Activated T-cell treated with anti-CD3 and anti-CD28 coated beads, Interleukin-2, amount 50 U/mL, for 72 hours (primary cell): Measurements from ENCODE around the gene DHRS12. TPM values are rescaled to one million over a fixed set of nuclear protein-coding genes. Genes with fewer than 3 reads are reported as not detected.

ENCODE experiments used
- ATAC-seq, 2 donors: fragments of 150-1000 bp; cut with Tn5 transposase; replicated peaks in 1 of 2; 2 replicates each; pipeline ENCODE4 v1.10.0; 2021; ENCODE audit warnings: moderate library complexity in 2 of 2, mild to moderate bottlenecking in 1 of 2
- DNase-seq, 2 donors: peaks; one replicate each; pipeline ENCODE4 v3.0.0; 2021 to 2022; ENCODE audit warnings: mixed read lengths in 1 of 2
- H3K27ac Mint-ChIP-seq: one replicate; pipeline ENCODE4 v1.8.0; 2022; ENCODE audit warnings: mild to moderate bottlenecking, moderate library complexity, mixed read lengths
- H3K27me3 Mint-ChIP-seq: one replicate; pipeline ENCODE4 v1.8.0; 2022; ENCODE audit warnings: low read depth, mixed read lengths
- H3K36me3 Mint-ChIP-seq, 2 donors: one replicate each; pipeline ENCODE4 v1.8.0; 2022; ENCODE audit warnings: mixed read lengths in 2 of 2, mild to moderate bottlenecking in 1 of 2; ENCODE audit not compliant: insufficient read depth in 2 of 2
- H3K4me1 Mint-ChIP-seq: one replicate; pipeline ENCODE4 v1.8.0; 2022; ENCODE audit warnings: low read depth, mixed read lengths
- H3K4me3 Mint-ChIP-seq, 2 donors: one replicate each; pipeline ENCODE4 v1.8.0; 2022; ENCODE audit warnings: mild to moderate bottlenecking in 2 of 2, mixed read lengths in 2 of 2, moderate library complexity in 2 of 2
- H3K9me3 Mint-ChIP-seq, 2 donors: one replicate each; pipeline ENCODE4 v1.8.0; 2022; ENCODE audit warnings: mixed read lengths in 2 of 2
- total RNA-seq, 2 donors: library from RNA; stranded (reverse); gene quantifications; one replicate each; pipeline ENCODE4 v1.2.3, GENCODE V29; 2022

The DHRS12 gene, protein sequence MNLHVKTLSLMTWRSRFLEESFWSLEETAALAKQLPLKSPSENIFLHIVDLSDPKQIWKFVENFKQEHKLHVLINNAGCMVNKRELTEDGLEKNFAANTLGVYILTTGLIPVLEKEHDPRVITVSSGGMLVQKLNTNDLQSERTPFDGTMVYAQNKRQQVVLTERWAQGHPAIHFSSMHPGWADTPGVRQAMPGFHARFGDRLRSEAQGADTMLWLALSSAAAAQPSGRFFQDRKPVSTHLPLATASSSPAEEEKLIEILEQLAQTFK
- total RNA-seq = 1 to 10 TPM; 8.0 to 8.5 TPM

DNA sequence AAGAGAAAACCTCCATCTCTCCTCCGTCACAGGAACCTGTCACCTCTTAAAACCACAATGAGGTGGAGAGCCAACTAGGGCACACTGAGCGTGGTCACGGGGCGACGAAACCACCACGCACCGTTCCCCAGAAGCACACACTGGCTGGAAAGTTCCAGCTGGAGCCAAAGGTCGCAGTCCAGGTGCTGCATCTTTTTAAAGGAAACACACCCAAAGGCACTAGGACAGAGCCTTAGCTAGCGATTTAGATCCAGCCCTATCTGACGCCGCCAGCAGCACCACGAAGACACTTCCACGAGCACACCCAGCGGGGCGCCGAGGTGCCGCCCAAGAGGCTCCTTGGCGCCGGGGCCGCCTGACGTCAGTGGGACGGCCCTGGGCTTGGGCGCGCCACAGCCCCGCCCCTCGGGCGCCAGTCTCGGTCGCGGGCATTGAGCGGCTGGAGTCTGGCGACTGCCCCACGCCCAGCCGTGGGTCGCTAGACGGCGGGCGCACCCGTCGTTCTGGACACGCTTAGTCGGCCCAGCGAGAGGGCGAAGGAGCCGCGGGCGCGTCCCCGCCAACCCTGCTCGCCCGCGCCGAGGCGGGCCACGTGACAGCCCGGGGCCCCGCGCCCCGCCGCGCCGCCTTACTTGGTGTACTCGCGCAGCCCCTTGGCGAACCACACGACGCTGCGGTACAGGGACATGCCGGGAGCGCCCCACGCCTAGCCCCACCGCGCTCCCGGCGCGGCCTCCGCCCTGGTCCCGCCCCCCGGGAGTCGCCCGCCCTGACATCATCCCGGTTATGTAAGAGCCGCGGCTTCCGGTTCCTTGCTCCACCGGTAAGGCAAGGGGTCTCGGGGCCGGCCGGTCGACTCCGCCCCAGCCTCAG lies at the start of gene DHRS12:
Gene DHRS12 (minus strand): TSS at position 742 of the 873 bp plus-strand sequence. CDS start 4,504 bp downstream, outside the sequence.
- no peaks in the 10 kb centered on the region for H3K9me3 Mint-ChIP-seq
- DNase-seq = peak; percentile 83 to 87
- H3K27me3 Mint-ChIP-seq = no peaks in the 10 kb centered on the region
- peak; percentile 77 to 78 for ATAC-seq
- peak within 1 kb of the TSS; percentile 95 to 98 for H3K4me3 Mint-ChIP-seq
- H3K27ac Mint-ChIP-seq = peak within 1 kb of the TSS; percentile 99
- peaks cover 46% of the 10 kb centered on the region for H3K4me1 Mint-ChIP-seq
- H3K36me3 Mint-ChIP-seq = peaks cover 0 to 4% of the 10 kb centered on the region in 2 donors

DNA sequence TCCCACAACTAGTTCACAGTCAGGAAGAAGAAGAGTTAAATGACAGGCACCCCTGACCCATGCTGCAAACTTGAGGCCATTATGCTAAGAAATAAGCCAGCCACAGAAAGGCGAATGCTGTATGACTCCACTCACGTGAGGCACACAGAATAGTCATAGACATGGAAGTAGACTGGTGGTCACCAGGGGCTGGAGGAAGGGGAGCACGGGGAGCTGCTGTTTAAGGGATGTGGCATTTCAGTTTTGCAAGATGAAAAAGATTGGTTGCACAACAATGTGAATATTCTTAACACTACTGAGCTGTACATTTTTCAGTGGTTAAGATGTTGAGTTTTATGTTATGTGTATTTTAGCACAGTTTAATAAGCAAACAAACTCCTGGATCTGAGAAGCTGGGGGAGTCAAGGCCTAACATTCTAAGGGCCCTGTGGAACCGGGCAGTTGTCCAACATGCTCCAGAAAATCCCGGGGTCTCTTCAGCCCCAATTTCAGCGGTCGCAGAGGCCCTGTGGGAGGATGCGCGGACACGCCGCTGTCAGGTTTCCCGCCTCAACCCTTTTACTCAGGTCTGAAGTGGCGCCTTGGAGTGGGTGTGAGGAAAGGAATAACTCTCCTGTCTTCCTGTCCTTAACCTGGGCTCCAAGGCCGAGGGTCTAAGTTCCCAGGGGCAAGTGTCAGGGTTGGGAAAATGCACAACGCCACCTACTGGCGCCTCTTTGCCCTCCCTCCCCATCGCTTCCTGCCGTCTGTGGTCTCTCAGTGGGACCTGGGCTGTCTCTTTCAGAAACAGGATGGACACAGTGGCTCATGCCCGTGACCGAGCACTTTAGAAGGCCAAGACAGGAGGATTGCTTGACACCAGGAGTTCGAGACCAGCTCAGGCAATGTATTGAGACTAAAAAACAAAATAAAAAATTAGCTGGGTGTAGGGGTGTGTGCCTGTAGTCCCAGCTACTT lies 45.5 kb upstream of the DHRS12 start:
- peak; percentile 44 to 45 for DNase-seq
- no peaks in the 10 kb centered on the region for H3K9me3 Mint-ChIP-seq
- peak; percentile 49 to 54 for ATAC-seq
- H3K4me3 Mint-ChIP-seq = no peak overlapping the region
- peaks cover 0 to 1% of the 10 kb centered on the region in 2 donors for H3K36me3 Mint-ChIP-seq
- H3K27me3 Mint-ChIP-seq = peaks cover 13% of the 10 kb centered on the region
- peaks cover 19% of the 10 kb centered on the region for H3K4me1 Mint-ChIP-seq
- no peak overlapping the region for H3K27ac Mint-ChIP-seq

DNA sequence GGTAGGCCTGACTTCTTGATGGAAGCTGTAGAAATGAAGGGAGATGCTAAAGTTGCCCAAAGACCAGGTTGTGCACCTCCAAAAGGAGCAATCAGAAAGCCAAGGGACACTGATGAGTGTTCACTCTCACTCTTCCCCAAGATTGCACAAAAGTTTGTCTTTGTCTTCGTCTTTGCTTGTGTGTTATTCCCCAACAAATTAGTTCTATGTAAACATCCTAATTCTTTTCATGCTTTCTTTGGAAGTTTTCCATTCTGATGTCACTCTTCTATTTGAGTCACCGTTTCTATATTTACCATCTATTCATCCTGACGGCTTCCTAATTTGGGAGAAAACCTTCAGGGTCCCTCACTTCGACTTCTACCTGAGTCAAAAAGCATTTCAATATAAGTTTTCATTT lies 44.7 kb upstream of the DHRS12 start:
- Mint-ChIP-seq H3K27ac (no peak overlapping the region), H3K9me3 (no peaks in the 10 kb centered on the region), H3K36me3 (peaks cover 0 to 1% of the 10 kb centered on the region in 2 donors), H3K4me3 (no peak overlapping the region), H3K4me1 (peaks cover 20% of the 10 kb centered on the region), H3K27me3 (peaks cover 20% of the 10 kb centered on the region)
- no peak for ATAC-seq
- DNase-seq = no peak

DNA sequence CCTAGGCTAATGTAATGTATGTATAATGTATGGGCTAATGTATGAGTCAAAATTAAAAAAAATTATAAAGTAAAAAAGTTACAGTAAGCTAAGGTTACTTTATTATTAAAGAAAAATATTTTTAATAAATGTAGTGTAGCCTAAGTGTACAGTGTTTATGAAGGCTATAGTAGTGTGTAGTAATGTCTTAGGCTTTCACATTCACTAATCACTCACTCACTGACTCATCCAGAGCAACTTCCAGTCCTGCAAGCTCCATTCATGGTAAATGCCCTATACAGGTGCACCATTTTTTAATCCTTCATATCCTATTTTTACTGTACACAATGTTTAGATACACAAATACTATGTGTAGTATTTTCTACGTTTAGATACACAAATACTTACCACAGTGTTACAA lies 42.8 kb upstream of the DHRS12 start:
- Mint-ChIP-seq H3K27ac (no peak overlapping the region), H3K4me3 (no peak overlapping the region), H3K27me3 (peaks cover 22% of the 10 kb centered on the region), H3K9me3 (no peaks in the 10 kb centered on the region), H3K4me1 (peaks cover 20% of the 10 kb centered on the region), H3K36me3 (peaks cover 0 to 1% of the 10 kb centered on the region in 2 donors)
- ATAC-seq (peak; percentile 58 to 78), DNase-seq (no peak)

DNA sequence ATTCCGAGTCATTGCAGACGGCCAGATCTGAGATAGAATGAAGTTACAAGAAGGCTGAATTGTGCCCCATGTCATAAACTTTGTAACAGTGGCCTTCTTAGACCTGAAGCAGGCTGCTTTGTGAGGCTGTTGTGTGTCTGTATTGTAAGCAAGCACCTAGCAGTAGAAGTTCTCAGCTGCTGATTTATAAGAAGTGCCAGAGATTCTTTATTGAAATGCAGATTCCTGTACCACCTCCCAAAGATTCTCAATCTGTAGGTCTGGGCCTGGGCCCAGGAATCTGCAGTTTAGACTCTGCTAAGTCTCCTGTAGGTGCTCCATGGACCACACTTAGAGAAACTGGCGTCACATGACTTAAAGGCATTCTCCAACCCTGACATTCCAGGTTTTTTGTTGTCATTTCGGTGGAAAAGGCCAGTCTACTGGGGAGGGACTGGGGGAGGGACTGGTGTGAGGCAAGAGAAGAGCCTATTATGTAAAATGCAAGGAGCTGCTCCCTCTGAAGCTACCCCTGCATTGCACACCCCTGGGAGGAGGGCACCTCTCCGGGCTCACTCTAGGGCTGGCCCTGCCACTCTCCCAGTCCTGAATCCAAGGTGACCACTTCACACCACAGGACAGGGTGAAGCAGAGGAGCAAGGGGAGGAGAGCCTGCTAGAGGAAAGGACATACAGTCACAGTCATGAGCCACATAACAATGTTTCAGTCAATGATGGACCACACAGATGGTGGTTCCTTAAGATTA lies 41.8 kb upstream of the DHRS12 start:
- H3K27ac Mint-ChIP-seq = no peak overlapping the region
- peaks cover 15% of the 10 kb centered on the region for H3K27me3 Mint-ChIP-seq
- DNase-seq (no peak), ATAC-seq (no peak)
- H3K36me3 Mint-ChIP-seq = peaks cover 0 to 1% of the 10 kb centered on the region in 2 donors
- H3K4me1 Mint-ChIP-seq = peaks cover 20% of the 10 kb centered on the region
- H3K4me3 Mint-ChIP-seq = no peak overlapping the region
- no peaks in the 10 kb centered on the region for H3K9me3 Mint-ChIP-seq

DNA sequence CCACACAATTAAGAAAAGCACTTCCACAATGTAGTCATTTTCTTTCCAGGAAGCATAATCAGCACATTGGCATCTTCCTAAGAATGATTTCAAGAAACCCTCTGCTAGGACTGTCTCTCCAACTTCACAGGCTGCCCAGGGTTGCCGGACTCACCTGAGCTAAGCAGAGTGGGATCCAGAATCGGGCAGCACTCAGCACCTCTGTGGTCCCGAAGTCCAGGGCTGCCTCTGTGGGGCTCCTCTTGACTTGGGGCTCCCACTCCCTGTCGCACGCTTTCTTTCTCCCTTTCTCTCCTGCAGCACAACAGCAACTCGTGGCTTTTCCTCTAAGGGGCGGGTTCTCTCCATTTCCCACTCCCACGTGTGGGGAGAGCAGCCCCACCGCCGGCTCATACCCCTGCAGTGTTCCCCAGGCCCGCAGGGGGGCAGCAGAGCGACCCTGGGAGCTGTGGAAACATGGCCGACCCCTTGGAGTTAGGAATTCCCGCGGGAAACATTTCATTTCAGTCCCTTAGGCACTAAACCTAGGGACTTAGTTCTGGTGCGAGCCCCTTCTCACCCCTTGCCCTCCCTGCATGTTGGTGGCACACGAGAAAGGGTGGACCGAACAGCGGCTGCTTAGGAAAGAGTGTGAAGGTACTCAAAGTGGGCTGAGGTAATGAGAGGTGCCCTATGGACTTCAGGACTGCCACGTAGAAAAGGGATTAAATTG lies 41.1 kb upstream of the DHRS12 start, which contains the start of gene TMEM272:
Gene TMEM272 (minus strand): TSS at position 316 of the 712 bp plus-strand sequence. CDS start 6,647 bp downstream, outside the sequence.
- Mint-ChIP-seq H3K9me3 (no peaks in the 10 kb centered on the region), H3K4me1 (peaks cover 20% of the 10 kb centered on the region), H3K27me3 (peaks cover 15% of the 10 kb centered on the region), H3K27ac (peak within 1 kb of the TSS; percentile 74), H3K4me3 (peak within 1 kb of the TSS; percentile 68 to 81), H3K36me3 (peaks cover 0 to 1% of the 10 kb centered on the region in 2 donors)
- ATAC-seq (peak; percentile 63 to 69), DNase-seq (peak; percentile 63 to 75)

DNA sequence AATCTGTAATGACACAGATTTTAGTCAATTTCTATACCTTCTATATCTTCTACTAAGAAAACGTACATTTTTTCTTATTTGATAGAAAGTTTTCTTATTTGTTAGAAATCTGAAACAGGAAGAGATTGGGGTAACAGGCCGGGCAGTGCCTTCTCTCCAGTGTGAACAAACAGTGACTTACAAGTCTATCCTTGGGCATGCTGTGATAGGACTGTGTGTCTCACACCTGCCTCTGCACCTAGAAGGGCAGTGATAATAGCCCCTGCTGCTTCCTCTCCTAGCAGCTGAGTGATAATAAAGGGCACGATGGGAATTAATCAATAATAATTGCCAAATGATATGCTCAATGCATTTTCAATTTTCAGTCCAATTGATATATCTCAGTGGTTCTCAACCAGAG lies 39.6 kb upstream of the DHRS12 start:
- H3K4me1 Mint-ChIP-seq = peaks cover 18% of the 10 kb centered on the region
- H3K4me3 Mint-ChIP-seq = no peak overlapping the region
- ATAC-seq (no peak), DNase-seq (no peak)
- H3K9me3 Mint-ChIP-seq = no peaks in the 10 kb centered on the region
- H3K27me3 Mint-ChIP-seq = peaks cover 15% of the 10 kb centered on the region
- H3K27ac Mint-ChIP-seq = no peak overlapping the region
- H3K36me3 Mint-ChIP-seq = peaks cover 0 to 1% of the 10 kb centered on the region in 2 donors

DNA sequence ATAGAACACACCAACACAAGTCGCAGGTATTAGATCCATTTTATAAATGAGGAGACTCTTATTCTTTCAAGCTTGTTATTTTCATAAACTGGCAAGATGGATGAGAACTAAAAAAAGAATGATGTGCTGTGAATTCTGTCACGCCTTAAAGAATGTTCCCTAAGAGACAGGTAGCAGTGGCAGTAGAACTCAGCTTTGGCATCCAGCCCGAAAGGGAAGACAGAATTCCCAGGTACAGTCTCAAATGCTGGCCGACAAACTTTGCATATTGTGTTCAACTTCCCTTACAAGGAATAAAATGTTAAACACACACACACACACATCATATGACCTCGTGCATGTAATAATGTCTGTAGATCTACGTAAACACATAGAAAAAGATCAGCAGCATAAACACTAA lies 37.8 kb upstream of the DHRS12 start:
- no peaks in the 10 kb centered on the region for H3K9me3 Mint-ChIP-seq
- H3K27ac Mint-ChIP-seq = no peak overlapping the region
- peaks cover 36% of the 10 kb centered on the region for H3K4me1 Mint-ChIP-seq
- H3K27me3 Mint-ChIP-seq = peaks cover 15% of the 10 kb centered on the region
- no peaks in the 10 kb centered on the region for H3K36me3 Mint-ChIP-seq
- ATAC-seq (no peak), DNase-seq (no peak)
- H3K4me3 Mint-ChIP-seq = no peak overlapping the region

DNA sequence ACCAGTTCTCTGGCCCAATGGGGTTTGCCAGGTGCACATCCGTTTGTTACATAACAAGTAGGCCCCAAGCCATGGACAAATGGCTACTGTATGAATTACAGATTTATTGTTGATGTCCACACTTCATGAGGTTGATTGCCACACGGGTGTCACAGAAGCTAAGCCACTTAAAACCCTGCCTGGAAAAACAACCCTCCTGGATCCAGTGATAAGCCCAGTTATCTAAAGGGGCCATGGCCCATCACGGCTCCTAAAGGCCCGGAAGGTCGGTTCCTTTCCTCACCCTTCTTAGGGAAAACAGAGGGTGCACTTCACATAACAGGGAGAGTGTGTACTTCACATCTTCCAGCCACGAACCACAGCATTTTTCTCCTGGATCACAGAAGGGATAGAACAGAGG lies 37.0 kb upstream of the DHRS12 start:
- no peaks in the 10 kb centered on the region for H3K36me3 Mint-ChIP-seq
- H3K27me3 Mint-ChIP-seq = peaks cover 15% of the 10 kb centered on the region
- ATAC-seq = no peak
- no peak for DNase-seq
- no peak overlapping the region for H3K27ac Mint-ChIP-seq
- no peak overlapping the region for H3K4me3 Mint-ChIP-seq
- H3K9me3 Mint-ChIP-seq = no peaks in the 10 kb centered on the region
- peaks cover 39% of the 10 kb centered on the region for H3K4me1 Mint-ChIP-seq

DNA sequence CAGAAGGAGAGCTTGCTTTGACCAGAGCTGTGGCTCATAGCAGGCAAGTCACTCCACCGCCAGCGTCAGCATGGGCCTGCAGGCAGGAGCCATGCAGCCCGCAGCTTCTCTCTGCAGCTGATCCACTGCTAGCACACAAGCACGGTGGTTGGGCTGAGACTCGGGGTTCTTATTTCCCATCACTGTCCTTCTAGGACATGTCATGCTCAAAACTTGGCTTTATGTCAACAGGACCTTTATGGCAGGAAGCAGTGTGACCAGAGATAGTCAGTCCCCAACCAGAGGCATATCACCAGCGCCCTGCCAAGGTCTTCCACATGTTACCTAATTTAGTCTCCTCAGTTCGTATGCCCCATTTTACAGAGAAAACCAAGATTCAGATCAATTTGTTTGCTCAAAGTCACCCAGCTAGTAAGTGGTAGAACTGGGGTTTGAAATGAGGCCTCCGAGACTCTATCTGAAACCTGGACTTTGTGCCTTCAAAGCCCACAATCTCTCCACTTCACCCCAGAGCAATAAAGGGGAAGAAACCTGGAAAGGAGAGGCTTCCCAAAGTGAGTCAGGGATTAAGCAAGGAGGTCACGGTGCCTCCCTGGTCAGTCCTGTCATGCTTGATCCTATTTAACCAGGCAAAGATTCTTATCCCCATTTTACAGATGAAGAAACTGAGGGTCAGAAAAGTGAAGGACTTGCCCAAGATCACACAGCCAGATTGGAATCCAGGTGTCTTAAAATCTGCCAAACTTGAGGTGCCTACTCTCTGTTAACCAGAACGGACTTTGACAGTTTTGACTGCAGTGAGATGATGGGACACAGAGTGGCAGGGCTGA lies 36.0 kb upstream of the DHRS12 start:
- H3K27ac Mint-ChIP-seq = no peak overlapping the region
- H3K4me1 Mint-ChIP-seq = peaks cover 33% of the 10 kb centered on the region
- no peak for ATAC-seq
- H3K27me3 Mint-ChIP-seq = peaks cover 14% of the 10 kb centered on the region
- no peak overlapping the region for H3K4me3 Mint-ChIP-seq
- H3K9me3 Mint-ChIP-seq = no peaks in the 10 kb centered on the region
- no peaks in the 10 kb centered on the region for H3K36me3 Mint-ChIP-seq
- no peak for DNase-seq

DNA sequence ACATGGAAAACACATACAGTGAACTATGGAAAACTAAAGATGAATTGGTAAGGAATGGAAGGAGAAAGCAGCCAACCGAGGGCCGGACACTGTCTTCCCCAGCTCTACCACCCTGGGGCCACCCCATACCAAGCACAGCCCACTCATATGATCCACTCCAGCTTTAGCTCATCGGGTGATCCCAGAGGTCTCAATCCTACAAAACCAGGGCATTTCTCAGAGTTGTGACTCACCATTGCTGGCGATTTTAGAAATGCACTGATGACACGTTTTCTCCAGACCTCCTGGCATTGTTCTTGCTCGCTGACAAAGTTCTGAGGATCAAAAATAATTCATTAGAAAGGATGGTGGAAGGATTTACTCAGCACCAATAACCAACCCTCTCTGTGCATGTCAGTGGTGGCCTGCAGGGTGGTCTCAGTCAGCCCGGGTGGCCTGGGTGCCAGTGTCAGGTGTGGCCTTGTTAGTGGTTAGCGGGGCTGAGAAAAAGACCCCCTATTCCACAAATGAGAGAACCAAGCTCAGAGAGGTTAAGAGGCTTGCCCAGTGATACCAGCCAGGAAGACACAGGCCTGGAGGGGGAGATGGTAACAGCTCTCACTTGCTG lies 34.4 kb upstream of the DHRS12 start:
- ATAC-seq (peak; percentile 72 to 80), DNase-seq (no peak)
- Mint-ChIP-seq H3K4me3 (no peak overlapping the region), H3K36me3 (no peaks in the 10 kb centered on the region), H3K9me3 (no peaks in the 10 kb centered on the region), H3K27ac (no peak overlapping the region), H3K27me3 (no peaks in the 10 kb centered on the region), H3K4me1 (peaks cover 27% of the 10 kb centered on the region)
